Adipocyte (in vitro differentiated cells): Measurements from ENCODE around the gene SOBP.
A peak's percentile ranks its signal among the peaks of the same experiment; 100 is the strongest.

ENCODE experiments used
- DNase-seq: peaks from one replicate; pipeline ENCODE4 v3.0.0-alpha.2; 2015; ENCODE audit warnings: low read depth
- H3K27me3 ChIP-seq: replicated peaks from 2 replicates; pipeline ENCODE4 v1.7.0; 2013; ENCODE audit warnings: mild to moderate bottlenecking, low read length, moderate library complexity; ENCODE audit not compliant: control insufficient read depth, insufficient read depth
- H3K36me3 ChIP-seq: 2 replicates; pipeline ENCODE4 v1.7.0; 2013; ENCODE audit warnings: low read length, mild to moderate bottlenecking, moderate library complexity; ENCODE audit not compliant: control insufficient read depth, insufficient read depth, severe bottlenecking
- H3K4me1 ChIP-seq: 2 replicates; pipeline ENCODE4 v1.7.0; 2013; ENCODE audit warnings: mild to moderate bottlenecking, low read length, moderate library complexity; ENCODE audit not compliant: control insufficient read depth, insufficient read depth
- H3K4me3 ChIP-seq: 2 replicates; pipeline ENCODE4 v1.7.0; 2013; ENCODE audit warnings: mild to moderate bottlenecking, low read length, moderate library complexity
- H3K9ac ChIP-seq: 2 replicates; pipeline ENCODE4 v1.7.0; 2013; ENCODE audit warnings: mild to moderate bottlenecking, low read length, moderate library complexity
- H3K9me3 ChIP-seq: 2 replicates; pipeline ENCODE4 v1.7.0; 2013; ENCODE audit warnings: mild to moderate bottlenecking, low read length, moderate library complexity; ENCODE audit not compliant: control insufficient read depth

SOBP gene

GRCh38 chr6:107656883-107657282 lies 167.0 kb downstream of the SOBP start:
- no peaks in the 10 kb centered on the region for H3K36me3 ChIP-seq
- no peaks in the 10 kb centered on the region for H3K27me3 ChIP-seq

GRCh38 chr6:107657373-107657754 lies 167.4 kb downstream of the SOBP start:
- Histone ChIP-seq H3K4me1 (peaks cover 47% of the 10 kb centered on the region), H3K4me3 (no peak overlapping the region)

More at GRCh38 chr6:107656883-107657282, 167.0 kb downstream of the SOBP start:
- Histone ChIP-seq H3K9ac (peak overlapping the region; percentile 14), H3K4me1 (peaks cover 48% of the 10 kb centered on the region), H3K4me3 (no peak overlapping the region), H3K9me3 (no peaks in the 10 kb centered on the region)
- no peak for DNase-seq

GRCh38 chr6:107657755-107658461 lies 168.0 kb downstream of the SOBP start:
- H3K9me3 ChIP-seq = no peaks in the 10 kb centered on the region
- peak overlapping the region; percentile 40 for H3K4me3 ChIP-seq
- DNase-seq = peak; percentile 89
- no peaks in the 10 kb centered on the region for H3K36me3 ChIP-seq
- H3K27me3 ChIP-seq = no peaks in the 10 kb centered on the region
- peaks cover 48% of the 10 kb centered on the region for H3K4me1 ChIP-seq
- no peak overlapping the region for H3K9ac ChIP-seq

More at GRCh38 chr6:107657373-107657754, 167.4 kb downstream of the SOBP start:
- H3K36me3 ChIP-seq = no peaks in the 10 kb centered on the region
- no peaks in the 10 kb centered on the region for H3K27me3 ChIP-seq
- H3K9ac ChIP-seq = peak overlapping the region; percentile 14
- no peaks in the 10 kb centered on the region for H3K9me3 ChIP-seq
- DNase-seq = no peak

GRCh38 chr6:107658920-107659865 lies 169.3 kb downstream of the SOBP start:
- peaks cover 45% of the 10 kb centered on the region for H3K4me1 ChIP-seq
- H3K27me3 ChIP-seq = no peaks in the 10 kb centered on the region
- no peaks in the 10 kb centered on the region for H3K9me3 ChIP-seq
- H3K36me3 ChIP-seq = no peaks in the 10 kb centered on the region
- H3K9ac ChIP-seq = no peak overlapping the region
- DNase-seq = peak; percentile 61
- no peak overlapping the region for H3K4me3 ChIP-seq

- Histone ChIP-seq H3K9me3 (no peaks in the 10 kb centered on the region), H3K9ac (no peak overlapping the region), H3K36me3 (no peaks in the 10 kb centered on the region), H3K4me3 (no peak overlapping the region), H3K27me3 (no peaks in the 10 kb centered on the region), H3K4me1 (peaks cover 38% of the 10 kb centered on the region)
- DNase-seq = no peak
These were observed 170.9 kb downstream of the SOBP start for GRCh38 chr6:107660839-107661238.

- DNase-seq = no peak
- peaks cover 38% of the 10 kb centered on the region for H3K4me1 ChIP-seq
- no peaks in the 10 kb centered on the region for H3K36me3 ChIP-seq
- no peaks in the 10 kb centered on the region for H3K9me3 ChIP-seq
- H3K27me3 ChIP-seq = no peaks in the 10 kb centered on the region
- no peak overlapping the region for H3K9ac ChIP-seq
- H3K4me3 ChIP-seq = no peak overlapping the region
These were observed 171.4 kb downstream of the SOBP start for GRCh38 chr6:107661291-107661690.

GRCh38 chr6:107662333-107662732 lies 172.4 kb downstream of the SOBP start:
- no peak overlapping the region for H3K9ac ChIP-seq
- no peaks in the 10 kb centered on the region for H3K9me3 ChIP-seq
- H3K36me3 ChIP-seq = no peaks in the 10 kb centered on the region
- no peak for DNase-seq
- H3K27me3 ChIP-seq = no peaks in the 10 kb centered on the region
- H3K4me3 ChIP-seq = no peak overlapping the region
- H3K4me1 ChIP-seq = peaks cover 38% of the 10 kb centered on the region

GRCh38 chr6:107663308-107663707 lies 173.4 kb downstream of the SOBP start:
- Histone ChIP-seq H3K9me3 (no peaks in the 10 kb centered on the region), H3K36me3 (no peaks in the 10 kb centered on the region), H3K27me3 (no peaks in the 10 kb centered on the region), H3K4me1 (peaks cover 38% of the 10 kb centered on the region), H3K4me3 (no peak overlapping the region), H3K9ac (no peak overlapping the region)
- DNase-seq = no peak

GRCh38 chr6:107665382-107665781 lies 175.5 kb downstream of the SOBP start:
- Histone ChIP-seq H3K4me1 (peaks cover 38% of the 10 kb centered on the region), H3K9ac (peak overlapping the region; percentile 17)
- peak; percentile 55 for DNase-seq

GRCh38 chr6:107666084-107666980 lies 176.4 kb downstream of the SOBP start:
- no peak overlapping the region for H3K4me3 ChIP-seq
- no peaks in the 10 kb centered on the region for H3K36me3 ChIP-seq
- peaks cover 40% of the 10 kb centered on the region for H3K4me1 ChIP-seq
- peak; percentile 41 for DNase-seq
- H3K9ac ChIP-seq = peak overlapping the region; percentile 17
- no peaks in the 10 kb centered on the region for H3K27me3 ChIP-seq
- H3K9me3 ChIP-seq = no peaks in the 10 kb centered on the region

More at GRCh38 chr6:107665382-107665781, 175.5 kb downstream of the SOBP start:
- no peaks in the 10 kb centered on the region for H3K9me3 ChIP-seq
- no peak overlapping the region for H3K4me3 ChIP-seq
- H3K36me3 ChIP-seq = no peaks in the 10 kb centered on the region
- H3K27me3 ChIP-seq = no peaks in the 10 kb centered on the region
